ENCODE results near the gene IQCH.

- TF ChIP-seq CTCF (conservative IDR thresholded peaks at IDR 0.05; ENCODE audit: low read depth in 2 of 2) (no peak), POLR2AphosphoS5 (IDR thresholded peaks at IDR 0.05; ENCODE audit: low read depth) (no peak), EZH2 (IDR thresholded peaks at IDR 0.05; ENCODE audit: low read depth, unreplicated experiment) (no peak), EZH2phosphoT487 (IDR thresholded peaks at IDR 0.05; ENCODE audit: unreplicated experiment) (no peak), STAT1 (IDR thresholded peaks at IDR 0.05; ENCODE audit: unreplicated experiment) (no peak), CREB1 (CRISPR knock-in tag; IDR thresholded peaks at IDR 0.05; ENCODE audit: low read depth) (no peak), ZNF331 (CRISPR knock-in tag; IDR thresholded peaks at IDR 0.05; ENCODE audit: low read depth) (no peak), JUNB (IDR thresholded peaks at IDR 0.05; ENCODE audit: unreplicated experiment) (no peak)
- TF ChIP-seq, protein P1, sequence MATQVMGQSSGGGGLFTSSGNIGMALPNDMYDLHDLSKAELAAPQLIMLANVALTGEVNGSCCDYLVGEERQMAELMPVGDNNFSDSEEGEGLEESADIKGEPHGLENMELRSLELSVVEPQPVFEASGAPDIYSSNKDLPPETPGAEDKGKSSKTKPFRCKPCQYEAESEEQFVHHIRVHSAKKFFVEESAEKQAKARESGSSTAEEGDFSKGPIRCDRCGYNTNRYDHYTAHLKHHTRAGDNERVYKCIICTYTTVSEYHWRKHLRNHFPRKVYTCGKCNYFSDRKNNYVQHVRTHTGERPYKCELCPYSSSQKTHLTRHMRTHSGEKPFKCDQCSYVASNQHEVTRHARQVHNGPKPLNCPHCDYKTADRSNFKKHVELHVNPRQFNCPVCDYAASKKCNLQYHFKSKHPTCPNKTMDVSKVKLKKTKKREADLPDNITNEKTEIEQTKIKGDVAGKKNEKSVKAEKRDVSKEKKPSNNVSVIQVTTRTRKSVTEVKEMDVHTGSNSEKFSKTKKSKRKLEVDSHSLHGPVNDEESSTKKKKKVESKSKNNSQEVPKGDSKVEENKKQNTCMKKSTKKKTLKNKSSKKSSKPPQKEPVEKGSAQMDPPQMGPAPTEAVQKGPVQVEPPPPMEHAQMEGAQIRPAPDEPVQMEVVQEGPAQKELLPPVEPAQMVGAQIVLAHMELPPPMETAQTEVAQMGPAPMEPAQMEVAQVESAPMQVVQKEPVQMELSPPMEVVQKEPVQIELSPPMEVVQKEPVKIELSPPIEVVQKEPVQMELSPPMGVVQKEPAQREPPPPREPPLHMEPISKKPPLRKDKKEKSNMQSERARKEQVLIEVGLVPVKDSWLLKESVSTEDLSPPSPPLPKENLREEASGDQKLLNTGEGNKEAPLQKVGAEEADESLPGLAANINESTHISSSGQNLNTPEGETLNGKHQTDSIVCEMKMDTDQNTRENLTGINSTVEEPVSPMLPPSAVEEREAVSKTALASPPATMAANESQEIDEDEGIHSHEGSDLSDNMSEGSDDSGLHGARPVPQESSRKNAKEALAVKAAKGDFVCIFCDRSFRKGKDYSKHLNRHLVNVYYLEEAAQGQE (IDR thresholded peaks at IDR 0.05; ENCODE audit: unreplicated experiment), result no peak
- TF ChIP-seq, protein P2, sequence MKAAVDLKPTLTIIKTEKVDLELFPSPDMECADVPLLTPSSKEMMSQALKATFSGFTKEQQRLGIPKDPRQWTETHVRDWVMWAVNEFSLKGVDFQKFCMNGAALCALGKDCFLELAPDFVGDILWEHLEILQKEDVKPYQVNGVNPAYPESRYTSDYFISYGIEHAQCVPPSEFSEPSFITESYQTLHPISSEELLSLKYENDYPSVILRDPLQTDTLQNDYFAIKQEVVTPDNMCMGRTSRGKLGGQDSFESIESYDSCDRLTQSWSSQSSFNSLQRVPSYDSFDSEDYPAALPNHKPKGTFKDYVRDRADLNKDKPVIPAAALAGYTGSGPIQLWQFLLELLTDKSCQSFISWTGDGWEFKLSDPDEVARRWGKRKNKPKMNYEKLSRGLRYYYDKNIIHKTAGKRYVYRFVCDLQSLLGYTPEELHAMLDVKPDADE (IDR thresholded peaks at IDR 0.05), result no peak
Measured at GRCh38 chr15:67460521-67460920, 205.9 kb downstream of the IQCH start.
